HTERT RPE-1 (cell line): ENCODE measurements around the gene SYTL2.
"Not testable (repeated sequence)": the region's sequence is repeated elsewhere in the genome, so short reads cannot be mapped to it uniquely, and the experiment has no call there.

ENCODE experiments used
- in situ Hi-C: fragments of 300-500 bp; cut with MboI; formaldehyde crosslinking; loops from 4 replicates; pipeline ENCODE4 v1.14.3; 2020; ENCODE audit warnings: low sequenced_read_pairs

SYTL2 gene

GRCh38 chr11:85661972-85662664, 148.8 kb downstream of the SYTL2 start:
- in situ Hi-C loops: no loop called here

- in situ Hi-C loops: no loop called here
These were observed 152.8 kb downstream of the SYTL2 start for GRCh38 chr11:85658180-85658579.

DNA sequence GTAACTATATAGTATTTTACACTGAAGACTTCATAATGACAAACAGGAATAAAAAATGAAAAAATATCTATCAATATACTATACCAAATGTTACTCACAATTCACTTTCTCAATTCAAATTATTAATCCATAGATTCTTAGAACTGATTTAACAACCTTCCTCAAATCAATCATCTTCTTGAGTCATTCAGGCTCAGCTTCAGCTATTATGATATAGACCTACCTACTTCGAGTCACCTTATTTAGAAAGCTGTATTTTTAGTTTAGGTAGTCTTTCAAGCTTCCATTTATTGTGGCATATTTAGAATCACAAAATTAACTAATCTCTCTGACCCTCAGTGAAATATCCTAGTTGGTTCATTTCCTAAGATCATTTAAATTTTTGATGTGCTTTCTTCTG, 154.2 kb downstream of the SYTL2 start:
- in situ Hi-C loops: no loop called here

DNA sequence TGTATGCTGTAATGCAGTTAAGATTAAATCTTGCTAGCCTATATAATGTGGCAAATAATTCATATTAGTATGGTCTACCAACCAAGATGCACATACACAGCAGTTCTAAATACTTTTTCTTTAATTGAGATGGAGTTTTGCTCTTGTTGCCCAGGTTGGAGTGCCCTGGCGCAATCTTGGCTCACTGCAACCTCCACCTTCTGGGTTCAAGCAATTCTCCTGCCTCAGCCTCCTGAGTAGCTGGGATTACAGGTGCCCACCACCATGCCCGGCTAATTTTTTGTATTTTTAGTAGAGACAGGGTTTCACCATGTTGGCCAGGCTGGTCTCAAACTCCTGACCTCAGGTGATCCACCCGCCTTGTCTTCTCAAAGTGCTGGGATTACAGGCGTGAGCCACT, 156.6 kb downstream of the SYTL2 start:
- in situ Hi-C loops: not testable (repeated sequence)

DNA sequence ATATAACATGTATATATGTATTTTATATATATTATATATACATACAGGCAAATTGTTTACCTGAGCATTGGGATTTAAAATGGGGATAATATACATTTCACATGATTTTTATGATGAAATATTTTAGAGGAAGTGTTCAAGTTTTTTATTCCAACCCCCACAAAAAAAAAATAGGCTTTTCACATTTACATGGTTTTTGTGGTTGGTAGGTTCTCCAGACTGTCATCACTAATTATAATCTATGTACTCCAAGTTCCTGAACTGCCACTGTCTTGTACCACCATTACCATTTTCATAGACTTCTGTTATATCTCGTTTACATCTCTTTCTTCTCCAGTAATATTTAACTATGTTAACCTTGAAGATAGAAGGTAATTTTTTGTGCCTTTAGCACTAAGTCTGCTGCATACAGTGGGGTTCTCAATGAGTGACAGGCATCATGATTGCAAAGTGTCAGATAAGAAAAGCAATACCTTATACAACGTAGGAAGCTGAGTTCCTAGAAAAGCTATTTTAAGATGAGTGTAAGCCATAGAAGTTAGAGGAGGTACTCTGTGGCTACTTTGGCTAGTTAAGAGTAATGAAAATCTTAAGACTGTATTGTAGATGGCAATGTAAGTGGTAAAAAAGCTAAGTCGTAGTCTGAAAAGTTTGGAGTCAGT, 158.0 kb downstream of the SYTL2 start:
- in situ Hi-C loops: no loop called here

DNA sequence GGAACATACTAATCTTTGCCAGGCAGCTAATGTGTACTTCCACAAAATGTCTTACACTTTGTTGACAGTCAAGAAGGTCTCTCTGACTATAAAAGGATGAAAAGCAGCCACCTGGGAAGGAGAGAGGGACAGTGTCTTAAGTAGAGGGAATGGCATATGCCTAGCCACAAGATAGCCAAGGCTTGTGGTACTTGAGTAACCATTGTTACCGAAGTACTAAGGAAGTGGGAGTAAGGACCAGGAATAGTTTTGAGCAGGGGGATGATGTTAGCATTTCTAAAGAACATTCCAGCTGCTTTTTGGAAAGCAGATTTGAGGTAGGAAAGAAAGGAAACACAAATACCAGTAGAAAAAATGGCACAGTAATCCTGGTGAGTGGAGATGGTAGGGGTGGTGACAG, 159.8 kb downstream of the SYTL2 start:
- in situ Hi-C loops: no loop called here

GRCh38 chr11:85647604-85648299, 163.2 kb downstream of the SYTL2 start, which contains the start of gene TMEM126A:
Gene TMEM126A (plus strand): TSS chr11:85647967. CDS start chr11:85650256, 2,289 bp downstream.
- in situ Hi-C loops: no loop called here

GRCh38 chr11:85647078-85647477, 163.9 kb downstream of the SYTL2 start:
- in situ Hi-C loops: no loop called here
